PC-9 (cell line): Measurements from ENCODE around the gene SPATC1L.

Experiments
- CTCF ChIP-seq: fragments of 200-600 bp; sonication (generic); conservative IDR thresholded peaks from 2 replicates; pipeline ENCODE4 v1.6.1; 2017; ENCODE audit warnings: mixed run types, antibody characterized with exemption, mild to moderate bottlenecking, moderate library complexity
- EZH2 ChIP-seq: fragments of 200-600 bp; sonication (generic); IDR thresholded peaks from 2 replicates; pipeline ENCODE4 v1.8.0; 2017; ENCODE audit warnings: antibody characterized with exemption, low read depth

DNA sequence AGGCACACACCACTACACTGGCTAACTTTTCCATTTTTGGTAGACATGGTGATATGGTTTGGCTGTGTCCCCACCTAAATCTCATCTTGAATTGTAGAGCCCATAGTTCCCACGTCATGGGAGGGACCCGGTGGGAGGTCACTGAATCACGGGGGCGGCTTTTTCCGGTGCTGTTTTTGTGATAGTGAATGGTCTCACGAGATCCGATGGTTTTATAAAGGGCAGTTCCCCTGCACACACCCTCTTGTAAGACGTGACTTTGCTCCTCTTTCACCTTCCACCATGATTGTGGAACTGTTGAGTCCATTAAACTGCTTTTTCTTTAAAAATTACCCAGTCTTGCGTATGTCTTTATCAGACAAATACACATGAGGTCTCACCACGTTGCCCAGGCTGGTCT is 27.6 kb downstream of the SPATC1L start:
- TF ChIP-seq CTCF = no peak
- TF ChIP-seq EZH2 = no peak
